GM23248 (cell line): ENCODE measurements around the gene FCN1. TPM values are rescaled to one million over a fixed set of nuclear protein-coding genes. Genes with fewer than 3 reads are reported as not detected.

Experiments used
- DNase-seq: peaks from one replicate; pipeline ENCODE4 v3.0.0-alpha.2; 2015
- H2AFZ ChIP-seq: fragments of 200-600 bp; sonication (generic); 2 replicates; pipeline ENCODE4 v1.6.1; 2016; ENCODE audit warnings: antibody characterized with exemption
- H3F3A ChIP-seq: fragments of 200-600 bp; sonication (generic); 2 replicates; pipeline ENCODE4 v1.6.1; 2016; ENCODE audit warnings: mild to moderate bottlenecking, antibody characterized with exemption, mixed run types; ENCODE audit not compliant: insufficient read depth
- H3K27ac ChIP-seq: fragments of 200-600 bp; sonication (generic); 2 replicates; pipeline ENCODE4 v1.5.1; 2016; ENCODE audit warnings: mild to moderate bottlenecking
- H3K27me3 ChIP-seq: fragments of 200-600 bp; sonication (generic); replicated peaks from 2 replicates; pipeline ENCODE4 v1.6.1; 2016; ENCODE audit warnings: mild to moderate bottlenecking; ENCODE audit not compliant: insufficient read depth
- H3K36me3 ChIP-seq: fragments of 200-600 bp; sonication (generic); 2 replicates; pipeline ENCODE4 v1.6.1; 2016; ENCODE audit warnings: low read depth, mild to moderate bottlenecking
- H3K4me1 ChIP-seq: fragments of 200-600 bp; sonication (generic); 2 replicates; pipeline ENCODE4 v1.6.1; 2016; ENCODE audit warnings: mild to moderate bottlenecking; ENCODE audit not compliant: insufficient read depth
- H3K4me2 ChIP-seq: fragments of 200-600 bp; sonication (generic); one replicate; pipeline ENCODE4 v1.6.1; 2016; ENCODE audit warnings: mild to moderate bottlenecking; ENCODE audit not compliant: unreplicated experiment
- H3K4me3 ChIP-seq: fragments of 200-600 bp; sonication (generic); 2 replicates; pipeline ENCODE4 v1.5.1; 2016; ENCODE audit warnings: mild to moderate bottlenecking
- H3K79me2 ChIP-seq: fragments of 200-600 bp; sonication (generic); 2 replicates; pipeline ENCODE4 v1.6.1; 2016; ENCODE audit warnings: mild to moderate bottlenecking; ENCODE audit not compliant: insufficient read depth
- H3K9ac ChIP-seq: fragments of 200-600 bp; sonication (generic); 2 replicates; pipeline ENCODE4 v1.6.1; 2016; ENCODE audit warnings: mild to moderate bottlenecking
- H3K9me2 ChIP-seq: fragments of 200-600 bp; sonication (generic); 2 replicates; pipeline ENCODE4 v1.6.1; 2016; ENCODE audit warnings: mixed run types, mild to moderate bottlenecking, moderate library complexity; ENCODE audit not compliant: insufficient read depth
- H3K9me3 ChIP-seq: fragments of 200-600 bp; sonication (generic); one replicate; pipeline ENCODE4 v1.6.1; 2017; ENCODE audit warnings: low read depth
- H4K20me1 ChIP-seq: fragments of 200-600 bp; sonication (generic); 2 replicates; pipeline ENCODE4 v1.6.0; 2016; ENCODE audit not compliant: insufficient read depth
- EZH2 ChIP-seq: fragments of 200-600 bp; sonication (generic); IDR thresholded peaks from 2 replicates; pipeline ENCODE4 v1.6.1; 2018; ENCODE audit warnings: antibody characterized with exemption, mild to moderate bottlenecking; ENCODE audit not compliant: insufficient read depth, poor library complexity, severe bottlenecking
- EZH2phosphoT487 ChIP-seq: fragments of 200-600 bp; sonication (generic); IDR thresholded peaks from 2 replicates; pipeline ENCODE4 v1.6.1; 2018; ENCODE audit warnings: antibody characterized with exemption, moderate library complexity, mild to moderate bottlenecking, low read depth; ENCODE audit not compliant: insufficient read depth
- WGBS, 2 experiments: methylation state at CpG; one replicate each; pipeline ENCODE4 v1.1.6; 2015 to 2017; ENCODE audit warnings: low lambda C conversion rate in 2 of 2, low coverage in 1 of 2; ENCODE audit errors: missing lambda C conversion rate in 2 of 2; 5-methylcytosine and 5-hydroxymethylcytosine counted together
- in situ Hi-C: fragments of 300-500 bp; cut with MboI; formaldehyde crosslinking; loops from 2 replicates; pipeline ENCODE4 v1.15.0; 2020
- polyA plus RNA-seq: library from polyadenylated mRNA; unstranded; fragments of >200 nt; fragmentation: Nextera tagmentation; extraction: Ambion mirVana; gene quantifications from 2 replicates; pipeline ENCODE4 v1.2.1, GENCODE V29; 2016
- total RNA-seq: library from RNA; depleted of rRNA; stranded (reverse); fragments of >200 nt; shearing (Covaris generic); gene quantifications from 2 replicates; pipeline ENCODE4 v1.2.3, GENCODE V29; 2014

The FCN1 gene
- total and polyA plus RNA-seq, 2 experiments from 2014 or later, result not detected

DNA sequence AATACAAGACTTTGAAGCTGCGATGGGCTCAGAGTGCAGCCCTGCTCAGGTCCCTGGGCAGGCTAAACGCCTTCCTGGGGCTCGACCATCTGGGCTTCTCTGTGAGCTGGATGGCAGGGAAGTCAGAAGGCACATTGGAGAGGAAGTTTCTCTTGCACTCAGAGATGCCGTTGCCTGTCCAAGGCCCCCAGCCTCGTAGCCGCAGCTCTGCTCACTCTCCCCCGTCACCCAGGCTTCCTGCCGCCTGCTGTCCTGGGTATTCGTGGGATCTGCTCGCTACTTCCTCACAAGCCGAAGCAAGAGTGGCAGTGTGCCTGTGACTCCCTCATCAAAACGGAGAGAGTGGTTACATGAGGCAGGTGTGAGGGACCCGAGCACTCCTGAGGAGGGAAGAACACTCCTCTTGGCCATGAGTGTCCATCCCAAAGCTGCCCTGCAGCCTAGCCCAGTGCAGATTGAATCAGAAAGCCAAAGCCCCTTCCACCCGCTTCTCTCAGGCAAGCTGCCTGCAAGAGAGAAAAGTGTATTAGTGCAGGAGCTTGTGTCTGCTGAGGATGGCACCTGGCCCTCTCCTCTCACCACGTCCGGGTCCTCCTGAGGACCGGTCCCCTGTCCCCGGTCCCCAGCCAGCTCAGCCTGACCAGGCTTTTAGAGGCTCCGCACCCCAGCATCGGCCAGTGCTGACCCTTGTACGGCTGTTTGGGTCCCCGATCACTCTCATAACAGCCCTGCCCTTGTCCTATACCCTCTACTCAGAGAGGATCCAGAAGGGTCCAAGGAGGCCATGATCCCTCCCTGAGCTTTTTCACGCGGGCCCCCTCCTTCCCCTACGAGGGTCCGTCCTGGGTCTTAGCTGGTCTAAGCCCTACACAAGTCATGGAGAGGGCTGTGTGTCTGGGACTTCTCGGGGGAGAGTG lies 29.8 kb downstream of the FCN1 start:
- Histone ChIP-seq H2AFZ (no peak overlapping the region), H3K9me2 (no peaks in the 10 kb centered on the region), H3K4me1 (no peaks in the 10 kb centered on the region), H3K27me3 (no peaks in the 10 kb centered on the region), H3K79me2 (no peaks in the 10 kb centered on the region), H3K4me2 (no peak overlapping the region), H3F3A (no peaks in the 10 kb centered on the region), H3K9me3 (no peaks in the 10 kb centered on the region), H3K27ac (no peak overlapping the region), H3K36me3 (no peaks in the 10 kb centered on the region), H3K9ac (no peak overlapping the region), H3K4me3 (no peak overlapping the region), H4K20me1 (no peaks in the 10 kb centered on the region)
- no peak for DNase-seq
- WGBS, 2 experiments, result 69 to 70% methylated on average over 27 of the region's 27 CpGs
- in situ Hi-C loops, result no loop called here
- TF ChIP-seq EZH2, result no peak

DNA sequence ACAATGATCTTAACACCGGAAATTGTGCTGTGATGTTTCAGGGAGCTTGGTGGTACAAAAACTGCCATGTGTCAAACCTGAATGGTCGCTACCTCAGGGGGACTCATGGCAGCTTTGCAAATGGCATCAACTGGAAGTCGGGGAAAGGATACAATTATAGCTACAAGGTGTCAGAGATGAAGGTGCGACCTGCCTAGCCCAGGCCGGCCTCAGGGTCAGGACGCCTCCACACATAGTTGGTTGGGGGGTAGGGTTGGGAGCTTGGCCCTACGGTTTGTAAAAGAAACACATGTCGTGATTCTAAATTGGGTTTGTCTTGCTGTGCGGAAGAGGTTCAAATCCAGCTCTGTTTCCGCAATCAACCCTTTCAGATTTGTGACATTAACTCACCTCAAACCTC lies 30.5 kb downstream of the FCN1 start:
- Histone ChIP-seq H3K4me3 (no peak overlapping the region), H3F3A (no peaks in the 10 kb centered on the region), H3K27me3 (no peaks in the 10 kb centered on the region), H3K9ac (no peak overlapping the region), H3K4me2 (no peak overlapping the region), H2AFZ (no peak overlapping the region), H3K9me2 (no peaks in the 10 kb centered on the region), H3K9me3 (no peaks in the 10 kb centered on the region), H3K4me1 (no peaks in the 10 kb centered on the region), H3K79me2 (no peaks in the 10 kb centered on the region), H3K27ac (no peak overlapping the region), H3K36me3 (no peaks in the 10 kb centered on the region), H4K20me1 (no peaks in the 10 kb centered on the region)
- TF ChIP-seq EZH2phosphoT487 (no peak), EZH2 (no peak)
- in situ Hi-C loops, result no loop called here
- DNase-seq, result no peak
- 62 to 69% methylated on average over 8 to 10 of the region's 10 CpGs for WGBS, 2 experiments

DNA sequence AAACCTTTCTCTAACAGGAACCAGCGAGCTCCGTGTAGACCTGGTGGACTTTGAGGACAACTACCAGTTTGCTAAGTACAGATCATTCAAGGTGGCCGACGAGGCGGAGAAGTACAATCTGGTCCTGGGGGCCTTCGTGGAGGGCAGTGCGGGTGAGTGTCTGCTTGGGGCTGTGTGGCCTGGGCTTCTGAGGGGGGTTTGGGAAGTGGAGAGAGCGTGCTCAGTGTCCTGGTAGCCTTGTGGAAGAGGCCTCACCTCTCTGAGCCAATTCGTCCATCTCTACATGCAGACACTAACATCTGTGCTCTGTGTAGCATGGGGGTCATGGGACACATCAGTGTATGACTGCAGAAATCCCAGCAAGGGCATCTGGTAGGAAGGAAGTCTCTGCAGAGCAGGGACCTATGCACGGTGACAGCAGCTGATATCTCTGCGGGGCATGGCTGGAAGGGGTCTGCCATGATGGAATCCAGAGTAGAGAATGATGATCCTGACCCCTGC lies 31.2 kb downstream of the FCN1 start:
- no peak overlapping the region for H2AFZ ChIP-seq
- H3K4me2 ChIP-seq, result no peak overlapping the region
- H3K79me2 ChIP-seq, result no peaks in the 10 kb centered on the region
- no peaks in the 10 kb centered on the region for H3F3A ChIP-seq
- H3K27me3 ChIP-seq, result no peaks in the 10 kb centered on the region
- in situ Hi-C loops, result no loop called here
- H3K9me3 ChIP-seq, result no peaks in the 10 kb centered on the region
- no peak for DNase-seq
- TF ChIP-seq EZH2phosphoT487, result no peak
- H3K4me1 ChIP-seq, result no peaks in the 10 kb centered on the region
- 61 to 74% methylated on average over 11 of the region's 11 CpGs for WGBS, 2 experiments
- H4K20me1 ChIP-seq, result no peaks in the 10 kb centered on the region
- no peaks in the 10 kb centered on the region for H3K36me3 ChIP-seq
- H3K4me3 ChIP-seq, result no peak overlapping the region
- no peak overlapping the region for H3K9ac ChIP-seq
- H3K9me2 ChIP-seq, result no peaks in the 10 kb centered on the region
- no peak overlapping the region for H3K27ac ChIP-seq

DNA sequence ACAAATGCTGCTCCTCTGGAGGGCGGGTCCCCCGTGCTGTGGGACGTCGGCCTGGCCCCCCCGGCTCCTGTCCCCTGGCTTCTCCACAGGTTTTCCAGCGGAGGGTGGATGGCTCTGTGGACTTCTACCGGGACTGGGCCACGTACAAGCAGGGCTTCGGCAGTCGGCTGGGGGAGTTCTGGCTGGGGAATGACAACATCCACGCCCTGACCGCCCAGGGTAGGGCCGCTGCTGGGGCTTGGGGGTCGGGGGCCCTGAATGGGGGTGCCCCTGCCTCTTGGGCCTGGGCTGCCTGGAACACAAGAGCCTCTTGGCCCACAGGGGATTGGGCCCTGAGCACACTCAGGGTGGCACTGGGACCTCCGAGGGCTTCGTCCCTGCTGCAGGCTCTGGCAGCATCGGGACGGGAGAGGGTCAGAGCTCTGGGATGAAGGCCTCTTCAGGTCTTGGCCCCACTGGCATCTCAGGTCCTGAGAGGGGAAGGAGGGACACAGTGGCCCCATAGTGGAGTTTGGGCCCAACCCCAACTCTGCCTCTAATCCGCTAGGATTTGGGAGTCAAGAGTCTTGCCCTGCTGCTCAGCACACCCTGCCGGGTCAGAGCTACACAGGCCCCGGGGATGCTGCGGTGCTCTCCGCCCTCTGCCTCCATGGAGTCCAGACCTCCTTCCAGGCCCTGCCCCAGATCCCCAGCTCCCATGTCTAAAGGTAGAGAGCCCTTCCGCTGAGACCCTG lies 31.9 kb downstream of the FCN1 start:
- no peaks in the 10 kb centered on the region for H4K20me1 ChIP-seq
- H3K9ac ChIP-seq, result no peak overlapping the region
- H3K9me2 ChIP-seq, result no peaks in the 10 kb centered on the region
- no peak for DNase-seq
- TF ChIP-seq EZH2 (no peak), EZH2phosphoT487 (no peak)
- H3K4me3 ChIP-seq, result no peak overlapping the region
- in situ Hi-C loops, result no loop called here
- H3K9me3 ChIP-seq, result no peaks in the 10 kb centered on the region
- H3K27ac ChIP-seq, result no peak overlapping the region
- H3K36me3 ChIP-seq, result no peaks in the 10 kb centered on the region
- WGBS, 2 experiments, result 77 to 79% methylated on average over 20 to 23 of the region's 24 CpGs
- H3K27me3 ChIP-seq, result no peaks in the 10 kb centered on the region
- H3K4me2 ChIP-seq, result no peak overlapping the region
- no peak overlapping the region for H2AFZ ChIP-seq
- H3K79me2 ChIP-seq, result no peaks in the 10 kb centered on the region
- no peaks in the 10 kb centered on the region for H3K4me1 ChIP-seq
- H3F3A ChIP-seq, result no peaks in the 10 kb centered on the region
